Type B pancreatic cell (in vitro differentiated cells): ENCODE data around the gene FARSA. TPM values are rescaled to one million over a fixed set of nuclear protein-coding genes. Genes with fewer than 3 reads are reported as not detected.

Experiments used
- DNase-seq: peaks from one replicate; pipeline ENCODE4 v3.0.0; 2021; ENCODE audit warnings: mixed read lengths; ENCODE audit not compliant: unreplicated experiment; ENCODE audit errors: extremely low spot score
- H3K27ac Mint-ChIP-seq: 2 replicates; pipeline ENCODE4 v1.8.0; 2021; ENCODE audit warnings: mild to moderate bottlenecking, mixed read lengths
- H3K27me3 Mint-ChIP-seq: 2 replicates; pipeline ENCODE4 v1.8.0; 2021; ENCODE audit warnings: mixed read lengths
- H3K36me3 Mint-ChIP-seq: 2 replicates; pipeline ENCODE4 v1.8.0; 2021; ENCODE audit warnings: mixed read lengths
- H3K4me1 Mint-ChIP-seq: one replicate; pipeline ENCODE4 v1.8.0; 2021; ENCODE audit warnings: mixed read lengths; ENCODE audit not compliant: unreplicated experiment
- H3K4me3 Mint-ChIP-seq: 2 replicates; pipeline ENCODE4 v1.8.0; 2021; ENCODE audit warnings: mild to moderate bottlenecking, mixed read lengths
- H3K9me3 Mint-ChIP-seq: 2 replicates; pipeline ENCODE4 v1.8.0; 2021; ENCODE audit warnings: mixed read lengths
- total RNA-seq: library from RNA; stranded (reverse); gene quantifications from 2 replicates; pipeline ENCODE4 v1.2.1, GENCODE V29; 2021; ENCODE audit warnings: low replicate concordance
- TF ChIP-seq, protein P1 (sequence below): fragments of 200-600 bp; sonication (generic); conservative IDR thresholded peaks from 2 replicates; pipeline ENCODE4 v1.5.0; 2021; ENCODE audit warnings: antibody characterized with exemption, mild to moderate bottlenecking

FARSA gene
- total RNA-seq, 1 donor from 2014 or later, result 68.5 TPM

GRCh38 chr19:12949363-12950283 lies 16.1 kb upstream of the FARSA start:
- Mint-ChIP-seq H3K27me3 (no peaks in the 10 kb centered on the region), H3K36me3 (peaks cover 22% of the 10 kb centered on the region), H3K27ac (peak overlapping the region; percentile 62), H3K9me3 (no peaks in the 10 kb centered on the region), H3K4me1 (peaks cover 16% of the 10 kb centered on the region), H3K4me3 (peak overlapping the region; percentile 58)
- DNase-seq, result no peak
- TF ChIP-seq, protein P1, sequence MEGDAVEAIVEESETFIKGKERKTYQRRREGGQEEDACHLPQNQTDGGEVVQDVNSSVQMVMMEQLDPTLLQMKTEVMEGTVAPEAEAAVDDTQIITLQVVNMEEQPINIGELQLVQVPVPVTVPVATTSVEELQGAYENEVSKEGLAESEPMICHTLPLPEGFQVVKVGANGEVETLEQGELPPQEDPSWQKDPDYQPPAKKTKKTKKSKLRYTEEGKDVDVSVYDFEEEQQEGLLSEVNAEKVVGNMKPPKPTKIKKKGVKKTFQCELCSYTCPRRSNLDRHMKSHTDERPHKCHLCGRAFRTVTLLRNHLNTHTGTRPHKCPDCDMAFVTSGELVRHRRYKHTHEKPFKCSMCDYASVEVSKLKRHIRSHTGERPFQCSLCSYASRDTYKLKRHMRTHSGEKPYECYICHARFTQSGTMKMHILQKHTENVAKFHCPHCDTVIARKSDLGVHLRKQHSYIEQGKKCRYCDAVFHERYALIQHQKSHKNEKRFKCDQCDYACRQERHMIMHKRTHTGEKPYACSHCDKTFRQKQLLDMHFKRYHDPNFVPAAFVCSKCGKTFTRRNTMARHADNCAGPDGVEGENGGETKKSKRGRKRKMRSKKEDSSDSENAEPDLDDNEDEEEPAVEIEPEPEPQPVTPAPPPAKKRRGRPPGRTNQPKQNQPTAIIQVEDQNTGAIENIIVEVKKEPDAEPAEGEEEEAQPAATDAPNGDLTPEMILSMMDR, result no peak

GRCh38 chr19:12948612-12949362 lies 15.3 kb upstream of the FARSA start:
- no peak overlapping the region for H3K4me3 Mint-ChIP-seq
- H3K36me3 Mint-ChIP-seq, result peaks cover 20% of the 10 kb centered on the region
- H3K27me3 Mint-ChIP-seq, result no peaks in the 10 kb centered on the region
- TF ChIP-seq, protein P1, result no peak
- no peak overlapping the region for H3K27ac Mint-ChIP-seq
- H3K4me1 Mint-ChIP-seq, result peaks cover 13% of the 10 kb centered on the region
- no peaks in the 10 kb centered on the region for H3K9me3 Mint-ChIP-seq
- no peak for DNase-seq

- TF ChIP-seq, protein P1, result no peak
- peaks cover 25% of the 10 kb centered on the region for H3K36me3 Mint-ChIP-seq
- peak overlapping the region; percentile 47 for H3K4me3 Mint-ChIP-seq
- H3K9me3 Mint-ChIP-seq, result no peaks in the 10 kb centered on the region
- no peaks in the 10 kb centered on the region for H3K27me3 Mint-ChIP-seq
- H3K27ac Mint-ChIP-seq, result peak overlapping the region; percentile 42
- no peak for DNase-seq
- peaks cover 19% of the 10 kb centered on the region for H3K4me1 Mint-ChIP-seq
Measured at GRCh38 chr19:12947702-12948611, 14.4 kb upstream of the FARSA start.

DNA sequence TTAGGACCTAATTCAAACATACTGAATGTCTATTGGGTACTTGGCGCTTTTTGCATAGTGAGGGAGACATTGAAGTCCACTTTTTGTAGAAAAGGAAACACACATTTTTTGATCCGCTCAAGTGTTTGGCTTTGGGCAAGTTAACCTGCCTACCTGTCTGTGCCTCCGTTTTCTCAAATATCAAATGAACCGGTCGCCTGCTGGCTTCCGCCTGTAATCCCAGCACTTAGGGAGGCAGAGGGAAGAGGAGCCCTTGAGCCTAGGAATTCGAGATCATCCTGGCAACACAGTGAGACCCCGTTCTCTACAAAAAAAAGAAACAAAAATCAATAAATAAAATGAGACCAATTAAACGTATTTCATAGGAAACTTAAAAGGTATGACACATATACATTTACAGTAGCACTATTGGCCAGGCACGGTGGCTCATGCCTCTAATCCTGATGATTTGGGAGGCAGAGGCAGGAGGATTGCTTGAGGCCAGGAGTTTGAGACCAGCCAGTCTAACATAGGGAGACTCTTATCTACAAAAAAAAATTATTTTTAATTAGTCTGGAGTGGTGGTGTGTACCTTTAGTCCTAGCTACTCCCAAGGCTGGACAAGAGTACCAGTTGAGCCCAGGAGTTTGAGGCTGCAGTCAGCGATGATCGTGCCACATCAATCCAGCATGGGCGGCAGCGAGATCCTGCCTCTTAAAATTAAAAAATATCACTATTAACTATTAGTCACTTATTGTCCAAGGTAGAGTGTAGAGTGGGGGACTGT lies 13.4 kb upstream of the FARSA start:
- Mint-ChIP-seq H3K36me3 (peaks cover 30% of the 10 kb centered on the region), H3K9me3 (no peaks in the 10 kb centered on the region), H3K27me3 (no peaks in the 10 kb centered on the region), H3K27ac (peak overlapping the region; percentile 96), H3K4me3 (peak overlapping the region; percentile 96), H3K4me1 (peaks cover 19% of the 10 kb centered on the region)
- TF ChIP-seq, protein P1, result no peak
- DNase-seq, result no peak
